ENCODE results near the gene THTPA.

GRCh38 chr14:23547924-23548323 lies 8.1 kb upstream of the THTPA start:
- no peak for TF ChIP-seq CTCF (IDR thresholded peaks at IDR 0.05)
- TF ChIP-seq ZNF121 (CRISPR knock-in tag; IDR thresholded peaks at IDR 0.05): no peak
- TF ChIP-seq ZNF512 (CRISPR knock-in tag; IDR thresholded peaks at IDR 0.05; ENCODE audit: borderline replicate concordance): no peak
- TF ChIP-seq SP1 (CRISPR knock-in tag; conservative IDR thresholded peaks at IDR 0.05): no peak
- no peak for TF ChIP-seq CREB1 (CRISPR knock-in tag; IDR thresholded peaks at IDR 0.05)
- TF ChIP-seq SOX15 (CRISPR knock-in tag; IDR thresholded peaks at IDR 0.05): no peak
- no peak for TF ChIP-seq ATF1 (CRISPR knock-in tag; IDR thresholded peaks at IDR 0.05)
- no peak for TF ChIP-seq FOXJ3 (CRISPR knock-in tag; IDR thresholded peaks at IDR 0.05; ENCODE audit: borderline replicate concordance)
- TF ChIP-seq ATF2 (CRISPR knock-in tag; IDR thresholded peaks at IDR 0.05; ENCODE audit: borderline replicate concordance, low read depth): no peak
- no peak for TF ChIP-seq CREM (CRISPR knock-in tag; IDR thresholded peaks at IDR 0.05)
